K562 (cell line): ENCODE measurements around the gene RPL27. TPM values are rescaled to one million over a fixed set of nuclear protein-coding genes. Genes with fewer than 3 reads are reported as not detected.

Experiments
- CBX8 ChIP-seq: fragments of 200-600 bp; sonication (generic); IDR thresholded peaks from 2 replicates; pipeline ENCODE4 v1.6.1; 2012; ENCODE audit warnings: borderline replicate concordance, mixed run types, low read depth, mild to moderate bottlenecking, moderate library complexity, mixed read lengths, low read length, control low read depth, inconsistent platforms; ENCODE audit not compliant: poor library complexity, severe bottlenecking; ENCODE audit errors: extremely low read depth
- CHD2 ChIP-seq: IDR thresholded peaks from 2 replicates; pipeline ENCODE4 v1.6.1; 2011; ENCODE audit warnings: low read depth, low read length
- FOSL1 ChIP-seq: fragments of 200-800 bp; sonication (Bioruptor generic); conservative IDR thresholded peaks from 2 replicates; pipeline ENCODE4 v1.6.1; 2016; ENCODE audit warnings: missing genetic modification characterization, missing compliant biosample characterization
- FOXM1 ChIP-seq, 2 experiments: fragments of 450-650 bp in 1 of 2; sonication (generic) in 1 of 2; formaldehyde crosslinking in 1 of 2; IDR thresholded peaks; 2 replicates each; pipeline versions ENCODE4 v1.6.1 to v1.9.0; 2017 to 2022; ENCODE audit warnings: low read depth in 2 of 2, mild to moderate bottlenecking in 2 of 2, missing genetic modification reagents in 1 of 2, moderate library complexity in 1 of 2
- KLF16 ChIP-seq: IDR thresholded peaks from 2 replicates; pipeline ENCODE4 v1.6.1; 2016; ENCODE audit warnings: antibody characterized with exemption
- MTA1 ChIP-seq: fragments of 450-650 bp; IDR thresholded peaks from 2 replicates; pipeline ENCODE4 v1.6.1; 2017; ENCODE audit warnings: borderline replicate concordance
- POLR2AphosphoS5 ChIP-seq: IDR thresholded peaks from 2 replicates; pipeline ENCODE4 v1.6.1; 2011; ENCODE audit warnings: mild to moderate bottlenecking, low read depth, low read length, moderate library complexity; ENCODE audit not compliant: control insufficient read depth, insufficient read depth
- RBFOX2 ChIP-seq: fragments of 200-400 bp; formaldehyde crosslinking; IDR thresholded peaks from 2 replicates; pipeline ENCODE4 v1.6.1; 2017; ENCODE audit warnings: low read depth, mild to moderate bottlenecking, low read length, moderate library complexity
- SAP30 ChIP-seq: fragments of 200-600 bp; sonication (generic); IDR thresholded peaks from 2 replicates; pipeline ENCODE4 v1.6.1; 2012; ENCODE audit warnings: borderline replicate concordance, low read depth, mild to moderate bottlenecking, moderate library complexity, low read length, control low read depth, inconsistent platforms; ENCODE audit not compliant: insufficient read depth, poor library complexity, severe bottlenecking
- TCFL5 ChIP-seq: fragments of 250-450 bp; sonication (Bioruptor Pico); conservative IDR thresholded peaks from 2 replicates; pipeline ENCODE4 v1.6.1; 2021; ENCODE audit warnings: mild to moderate bottlenecking, moderate library complexity, matching md5 sums
- ZNF146 ChIP-seq: IDR thresholded peaks from one replicate; pipeline ENCODE4 v1.6.1; 2018; ENCODE audit warnings: missing compliant biosample characterization; ENCODE audit not compliant: unreplicated experiment
- ZNF766 ChIP-seq: fragments of 200-800 bp; sonication (Bioruptor generic); conservative IDR thresholded peaks from 2 replicates; pipeline ENCODE4 v1.6.1; 2016; ENCODE audit warnings: missing genetic modification characterization, missing compliant biosample characterization
- polyA plus RNA-seq, 8 experiments: library from polyadenylated mRNA; depleted of rRNA in 4 of 8; stranded (reverse) in 5 of 8; unstranded in 3 of 8; fragments of >200 nt; fragmentation: Nextera tagmentation in 2 of 8; fragmentation: Illumina TruSeq in 1 of 8; extraction: Ambion mirVana in 2 of 8; extraction: Trizol in 1 of 8; gene quantifications; 2 replicates each; pipeline versions ENCODE4 v1.2.1 to v1.2.3, GENCODE V29; 2011 to 2014; ENCODE audit warnings: inconsistent platforms in 1 of 8, missing spikeins in 1 of 8
- total RNA-seq, 7 experiments: library from RNA; depleted of rRNA in 6 of 7; stranded (reverse); fragments of >200 nt in 6 of 7; fragmentation: Illumina TruSeq in 2 of 7; extraction: Trizol in 2 of 7; gene quantifications; 2 replicates each; pipeline versions ENCODE4 v1.2.1 to v1.2.3, GENCODE V29; 2011 to 2021; ENCODE audit warnings: low replicate concordance in 1 of 7
- TF ChIP-seq, protein P1 (sequence below): fragments of 250-450 bp; sonication (Bioruptor Pico); IDR thresholded peaks from 2 replicates; pipeline ENCODE4 v1.5.0; 2022; ENCODE audit warnings: mild to moderate bottlenecking
- TF ChIP-seq, protein P2 (sequence below), 3 experiments: fragments of 200-800 bp in 1 of 3; fragments of 250-450 bp in 1 of 3; fragments of 450-650 bp in 1 of 3; sonication (Bioruptor Pico) in 1 of 3; sonication (Bioruptor generic) in 1 of 3; formaldehyde crosslinking in 1 of 3; IDR thresholded peaks; 2 replicates each; pipeline versions ENCODE4 v1.6.1 to v1.8.0; 2016 to 2022; ENCODE audit warnings: mild to moderate bottlenecking in 2 of 3, missing genetic modification characterization in 2 of 3, missing compliant biosample characterization in 1 of 3, moderate library complexity in 1 of 3
- TF ChIP-seq, protein P3 (sequence below): fragments of 250-450 bp; sonication (Bioruptor Pico); IDR thresholded peaks from 2 replicates; pipeline ENCODE4 v1.8.0; 2022; ENCODE audit warnings: moderate library complexity, mild to moderate bottlenecking, inconsistent platforms
- TF ChIP-seq, protein P4 (sequence below): fragments of 250-450 bp; sonication (Bioruptor Pico); IDR thresholded peaks from 2 replicates; pipeline ENCODE4 v1.4.0; 2020; ENCODE audit warnings: mild to moderate bottlenecking, moderate library complexity, borderline replicate concordance

RPL27 gene
- total and polyA plus RNA-seq, 9 of the 15 experiments (the other 6 are each of a cell fraction or from before 2014, with no cell fraction given), result 1,539 to 6,155 (median 3,710) TPM

DNA sequence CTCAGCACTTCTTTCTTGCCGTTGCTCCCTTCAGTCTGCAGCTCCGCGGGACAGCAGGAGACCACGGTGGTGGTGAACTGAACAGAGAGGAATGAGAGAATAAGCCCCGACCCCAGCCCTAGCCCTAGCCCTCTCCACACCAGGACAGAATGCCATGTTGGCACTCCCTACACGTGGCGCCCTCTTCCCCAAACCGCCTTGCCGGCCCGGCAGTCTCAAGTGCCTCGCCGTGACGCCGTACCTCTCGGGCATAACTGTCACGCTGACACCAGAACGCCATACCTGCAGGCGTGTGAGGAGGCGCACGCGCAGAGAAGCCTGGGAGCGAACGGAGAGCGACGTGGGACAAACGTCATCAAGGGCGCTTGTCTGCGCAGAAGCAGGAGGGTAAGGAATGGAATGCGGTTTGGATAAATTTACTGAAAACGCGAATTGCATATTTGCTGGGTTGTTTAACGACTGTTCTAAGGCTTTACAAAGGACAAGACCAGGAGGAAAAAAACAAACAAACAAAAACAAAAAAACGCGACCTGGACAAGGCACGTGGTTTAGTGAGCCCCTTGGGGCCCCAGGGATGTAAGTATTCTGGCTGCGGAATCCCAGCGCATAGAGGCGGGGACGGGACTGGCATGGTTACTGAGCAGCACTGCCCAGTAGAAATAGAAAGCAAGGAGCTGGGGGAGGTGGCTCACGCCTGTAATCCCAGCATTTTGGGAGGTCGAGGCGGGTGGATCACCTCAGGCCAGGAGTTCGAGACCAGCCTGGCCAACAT is 33.9 kb upstream of the RPL27 start, which contains the start of gene AARSD1 (continued):
- no peak for TF ChIP-seq FOXM1 (IDR thresholded peaks at IDR 0.05; ENCODE audit: low read depth)
- TF ChIP-seq FOXM1 (CRISPR knock-in tag; IDR thresholded peaks at IDR 0.05; ENCODE audit: low read depth), result no peak
- TF ChIP-seq CHD2, result no peak
- TF ChIP-seq CBX8, result no peak
- peak; percentile 25; the same call in 1 of the 2 replicates for TF ChIP-seq ZNF766
- TF ChIP-seq, protein P1, sequence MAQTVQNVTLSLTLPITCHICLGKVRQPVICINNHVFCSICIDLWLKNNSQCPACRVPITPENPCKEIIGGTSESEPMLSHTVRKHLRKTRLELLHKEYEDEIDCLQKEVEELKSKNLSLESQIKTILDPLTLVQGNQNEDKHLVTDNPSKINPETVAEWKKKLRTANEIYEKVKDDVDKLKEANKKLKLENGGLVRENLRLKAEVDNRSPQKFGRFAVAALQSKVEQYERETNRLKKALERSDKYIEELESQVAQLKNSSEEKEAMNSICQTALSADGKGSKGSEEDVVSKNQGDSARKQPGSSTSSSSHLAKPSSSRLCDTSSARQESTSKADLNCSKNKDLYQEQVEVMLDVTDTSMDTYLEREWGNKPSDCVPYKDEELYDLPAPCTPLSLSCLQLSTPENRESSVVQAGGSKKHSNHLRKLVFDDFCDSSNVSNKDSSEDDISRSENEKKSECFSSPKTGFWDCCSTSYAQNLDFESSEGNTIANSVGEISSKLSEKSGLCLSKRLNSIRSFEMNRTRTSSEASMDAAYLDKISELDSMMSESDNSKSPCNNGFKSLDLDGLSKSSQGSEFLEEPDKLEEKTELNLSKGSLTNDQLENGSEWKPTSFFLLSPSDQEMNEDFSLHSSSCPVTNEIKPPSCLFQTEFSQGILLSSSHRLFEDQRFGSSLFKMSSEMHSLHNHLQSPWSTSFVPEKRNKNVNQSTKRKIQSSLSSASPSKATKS (CRISPR knock-in tag), result no peak
- TF ChIP-seq MTA1, result peak; percentile 73
- TF ChIP-seq, protein P2, sequence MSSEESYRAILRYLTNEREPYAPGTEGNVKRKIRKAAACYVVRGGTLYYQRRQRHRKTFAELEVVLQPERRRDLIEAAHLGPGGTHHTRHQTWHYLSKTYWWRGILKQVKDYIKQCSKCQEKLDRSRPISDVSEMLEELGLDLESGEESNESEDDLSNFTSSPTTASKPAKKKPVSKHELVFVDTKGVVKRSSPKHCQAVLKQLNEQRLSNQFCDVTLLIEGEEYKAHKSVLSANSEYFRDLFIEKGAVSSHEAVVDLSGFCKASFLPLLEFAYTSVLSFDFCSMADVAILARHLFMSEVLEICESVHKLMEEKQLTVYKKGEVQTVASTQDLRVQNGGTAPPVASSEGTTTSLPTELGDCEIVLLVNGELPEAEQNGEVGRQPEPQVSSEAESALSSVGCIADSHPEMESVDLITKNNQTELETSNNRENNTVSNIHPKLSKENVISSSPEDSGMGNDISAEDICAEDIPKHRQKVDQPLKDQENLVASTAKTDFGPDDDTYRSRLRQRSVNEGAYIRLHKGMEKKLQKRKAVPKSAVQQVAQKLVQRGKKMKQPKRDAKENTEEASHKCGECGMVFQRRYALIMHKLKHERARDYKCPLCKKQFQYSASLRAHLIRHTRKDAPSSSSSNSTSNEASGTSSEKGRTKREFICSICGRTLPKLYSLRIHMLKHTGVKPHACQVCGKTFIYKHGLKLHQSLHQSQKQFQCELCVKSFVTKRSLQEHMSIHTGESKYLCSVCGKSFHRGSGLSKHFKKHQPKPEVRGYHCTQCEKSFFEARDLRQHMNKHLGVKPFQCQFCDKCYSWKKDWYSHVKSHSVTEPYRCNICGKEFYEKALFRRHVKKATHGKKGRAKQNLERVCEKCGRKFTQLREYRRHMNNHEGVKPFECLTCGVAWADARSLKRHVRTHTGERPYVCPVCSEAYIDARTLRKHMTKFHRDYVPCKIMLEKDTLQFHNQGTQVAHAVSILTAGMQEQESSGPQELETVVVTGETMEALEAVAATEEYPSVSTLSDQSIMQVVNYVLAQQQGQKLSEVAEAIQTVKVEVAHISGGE (CRISPR knock-in tag; IDR thresholded peaks at IDR 0.05), result peak in 1 of 3 experiments; percentile 44; a peak in 1 of 6 replicates
- TF ChIP-seq POLR2AphosphoS5, result peak; percentile 93
- peak; percentile 89 for TF ChIP-seq SAP30
- no peak for TF ChIP-seq TCFL5
- TF ChIP-seq ZNF146 (CRISPR knock-in tag), result no peak
- TF ChIP-seq, protein P3, sequence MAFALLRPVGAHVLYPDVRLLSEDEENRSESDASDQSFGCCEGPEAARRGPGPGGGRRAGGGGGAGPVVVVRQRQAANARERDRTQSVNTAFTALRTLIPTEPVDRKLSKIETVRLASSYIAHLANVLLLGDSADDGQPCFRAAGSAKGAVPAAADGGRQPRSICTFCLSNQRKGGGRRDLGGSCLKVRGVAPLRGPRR (CRISPR knock-in tag), result no peak
- TF ChIP-seq KLF16, result 0 out of 2 replicates have a peak, but pooled peaks have one; percentile 25
- peak; percentile 87 for TF ChIP-seq RBFOX2
- TF ChIP-seq, protein P4, sequence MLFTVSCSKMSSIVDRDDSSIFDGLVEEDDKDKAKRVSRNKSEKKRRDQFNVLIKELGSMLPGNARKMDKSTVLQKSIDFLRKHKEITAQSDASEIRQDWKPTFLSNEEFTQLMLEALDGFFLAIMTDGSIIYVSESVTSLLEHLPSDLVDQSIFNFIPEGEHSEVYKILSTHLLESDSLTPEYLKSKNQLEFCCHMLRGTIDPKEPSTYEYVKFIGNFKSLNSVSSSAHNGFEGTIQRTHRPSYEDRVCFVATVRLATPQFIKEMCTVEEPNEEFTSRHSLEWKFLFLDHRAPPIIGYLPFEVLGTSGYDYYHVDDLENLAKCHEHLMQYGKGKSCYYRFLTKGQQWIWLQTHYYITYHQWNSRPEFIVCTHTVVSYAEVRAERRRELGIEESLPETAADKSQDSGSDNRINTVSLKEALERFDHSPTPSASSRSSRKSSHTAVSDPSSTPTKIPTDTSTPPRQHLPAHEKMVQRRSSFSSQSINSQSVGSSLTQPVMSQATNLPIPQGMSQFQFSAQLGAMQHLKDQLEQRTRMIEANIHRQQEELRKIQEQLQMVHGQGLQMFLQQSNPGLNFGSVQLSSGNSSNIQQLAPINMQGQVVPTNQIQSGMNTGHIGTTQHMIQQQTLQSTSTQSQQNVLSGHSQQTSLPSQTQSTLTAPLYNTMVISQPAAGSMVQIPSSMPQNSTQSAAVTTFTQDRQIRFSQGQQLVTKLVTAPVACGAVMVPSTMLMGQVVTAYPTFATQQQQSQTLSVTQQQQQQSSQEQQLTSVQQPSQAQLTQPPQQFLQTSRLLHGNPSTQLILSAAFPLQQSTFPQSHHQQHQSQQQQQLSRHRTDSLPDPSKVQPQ (CRISPR knock-in tag), result no peak
- TF ChIP-seq FOSL1 (tag), result no peak
